Small intestine (tissue), 7 donors: ENCODE results near the gene PCK1. TPM values are rescaled to one million over a fixed set of nuclear protein-coding genes. Genes with fewer than 3 reads are reported as not detected.

Experiments
- DNase-seq, 2 donors: peaks; one replicate each; pipeline versions ENCODE4 v3.0.0 to v3.0.0-alpha.2; 2013
- FAIRE-seq: peaks from 2 replicates; lab custom pipeline; 2012; peaks lifted over from hg19 to GRCh38; lab: Jason Lieb, UNC
- H3K27ac ChIP-seq, 3 donors: one replicate each; pipeline ENCODE4 v1.5.1; 2013; ENCODE audit warnings: low read length in 2 of 3, mild to moderate bottlenecking in 2 of 3, control low read depth in 1 of 3, inconsistent platforms in 1 of 3, low read depth in 1 of 3, moderate library complexity in 1 of 3
- H3K27me3 ChIP-seq, 3 donors: one replicate each; pipeline ENCODE4 v1.6.1; 2013; ENCODE audit warnings: low read length in 3 of 3, inconsistent platforms in 1 of 3; ENCODE audit not compliant: control insufficient read depth in 3 of 3, insufficient read depth in 3 of 3
- H3K36me3 ChIP-seq, 3 donors: one replicate each; pipeline ENCODE4 v1.6.1; 2013; ENCODE audit warnings: low read length in 3 of 3, inconsistent platforms in 1 of 3, low read depth in 1 of 3, mild to moderate bottlenecking in 1 of 3, moderate library complexity in 1 of 3; ENCODE audit not compliant: control insufficient read depth in 3 of 3, insufficient read depth in 2 of 3
- H3K4me1 ChIP-seq, 3 donors: one replicate each; pipeline ENCODE4 v1.6.1; 2013; ENCODE audit warnings: low read length in 2 of 3, inconsistent platforms in 1 of 3, low read depth in 1 of 3, mild to moderate bottlenecking in 1 of 3, moderate library complexity in 1 of 3; ENCODE audit not compliant: control insufficient read depth in 3 of 3, insufficient read depth in 2 of 3
- H3K4me3 ChIP-seq, 3 donors: one replicate each; pipeline ENCODE4 v1.5.1; 2013; ENCODE audit warnings: low read length in 3 of 3, control low read depth in 1 of 3, inconsistent platforms in 1 of 3, low read depth in 1 of 3, mild to moderate bottlenecking in 1 of 3, moderate library complexity in 1 of 3
- H3K9me3 ChIP-seq, 2 donors: one replicate each; pipeline ENCODE4 v1.6.1; 2013; ENCODE audit warnings: low read depth in 1 of 2, low read length in 1 of 2; ENCODE audit not compliant: control insufficient read depth in 2 of 2, insufficient read depth in 1 of 2
- WGBS, 3 donors: extraction: QIAGEN DNeasy Blood & Tissue Kit; methylation state at CpG; one replicate each; pipeline ENCODE4 v1.1.7; 2013; 5-methylcytosine and 5-hydroxymethylcytosine counted together
- polyA plus RNA-seq, 4 donors: library from polyadenylated mRNA; stranded (reverse) in 3 of 4; unstranded in 1 of 4; fragments of 200-250 nt in 3 of 4; fragments of 120-200 nt in 1 of 4; gene quantifications; one replicate each; pipeline versions ENCODE4 v1.2.1 to v1.2.3, GENCODE V29; 2013
- donor health status: healthy with polysubstance abuse.
- donor health status: control.
- donor health status: control.
- donor health status: Bipolar disorder and iron deficiency.
- donor health status: healthy.

The PCK1 gene
- polyA plus RNA-seq, 4 donors, result 5.5 to 439 (median 97.2) TPM

DNA sequence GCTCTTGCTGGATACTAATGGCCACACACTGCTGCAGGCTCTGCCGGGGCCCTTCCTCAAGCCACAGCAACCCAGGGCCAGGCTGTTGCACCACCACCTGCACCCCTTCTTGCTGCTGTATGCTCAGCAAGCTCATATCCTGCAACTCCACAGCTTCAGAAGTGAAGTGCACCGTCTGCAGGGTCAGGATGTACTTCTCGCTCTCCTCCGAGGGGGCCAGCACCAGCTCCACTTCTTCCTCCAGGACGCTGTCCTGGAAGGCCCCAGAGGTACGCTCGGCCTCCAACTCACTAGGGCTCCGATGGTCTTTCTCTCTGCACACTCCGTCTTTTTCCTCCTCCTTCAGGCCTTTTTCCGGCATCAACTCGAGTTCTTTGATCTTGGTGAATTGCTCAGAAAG, 37.1 kb upstream of the PCK1 start:
- H3K9me3 ChIP-seq, result no peaks in the 10 kb centered on the region
- peaks cover 0 to 2% (median 0%) of the 10 kb centered on the region in 3 donors for H3K27me3 ChIP-seq
- H3K4me3 ChIP-seq, result no peak overlapping the region
- peaks cover 0 to 2% (median 0%) of the 10 kb centered on the region in 3 donors for H3K4me1 ChIP-seq
- FAIRE-seq (no peak), DNase-seq (no peak)
- WGBS, 3 donors, result 92 to 95% (median 93%) methylated on average over 11 of the region's 11 CpGs
- no peak overlapping the region for H3K27ac ChIP-seq
- H3K36me3 ChIP-seq, result no peaks in the 10 kb centered on the region

DNA sequence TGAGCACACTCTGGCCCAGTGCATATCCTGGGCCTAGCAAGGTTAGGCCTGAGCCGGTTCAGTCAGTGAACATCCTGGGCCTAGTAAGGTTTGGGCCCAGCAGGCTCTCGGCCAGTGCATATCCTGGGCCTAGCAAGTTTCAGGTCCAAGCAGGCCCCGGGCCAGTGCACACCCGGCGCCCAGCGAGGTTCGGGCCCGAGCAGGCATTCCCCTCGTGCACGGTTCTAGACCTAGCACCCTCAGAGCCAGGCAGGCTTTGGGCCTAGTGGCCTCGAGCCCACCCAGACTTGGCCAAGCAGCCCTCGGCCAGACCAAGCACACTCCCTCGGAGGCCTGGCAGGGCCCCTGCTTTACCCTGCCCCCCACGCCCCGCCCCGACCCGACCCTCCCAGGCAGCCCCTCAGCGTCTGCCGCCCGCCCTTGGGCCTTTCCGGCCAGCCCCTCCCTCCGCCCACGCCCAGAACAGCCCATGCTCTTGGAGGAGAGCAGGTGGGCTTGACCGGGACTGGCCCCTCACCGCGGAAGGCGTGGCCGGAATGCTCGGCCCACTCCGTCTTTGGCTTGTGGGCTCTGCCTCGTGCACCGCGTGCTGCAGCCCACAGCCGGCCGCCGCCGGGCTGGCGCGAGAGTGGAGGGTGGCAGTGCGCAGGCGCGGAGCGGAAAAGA, 36.3 kb upstream of the PCK1 start, which contains the start of gene CTCFL:
Gene CTCFL, minus strand, starts transcription at position 630 of the 666 bp plus-strand sequence. CDS start 935 bp downstream, outside the sequence.
- H3K4me3 ChIP-seq, result no peak within 1 kb of the TSS
- 92 to 95% (median 94%) methylated on average over 42 to 43 of the region's 43 CpGs for WGBS, 3 donors
- no peaks in the 10 kb centered on the region for H3K9me3 ChIP-seq
- H3K27me3 ChIP-seq, result peaks cover 0 to 2% (median 0%) of the 10 kb centered on the region in 3 donors
- no peak for FAIRE-seq
- DNase-seq, result no peak
- H3K36me3 ChIP-seq, result no peaks in the 10 kb centered on the region
- H3K27ac ChIP-seq, result no peak within 1 kb of the TSS
- peaks cover 0 to 2% (median 0%) of the 10 kb centered on the region in 3 donors for H3K4me1 ChIP-seq

- Histone ChIP-seq H3K27ac (no peak overlapping the region), H3K4me1 (peaks cover 0 to 2% (median 0%) of the 10 kb centered on the region in 3 donors), H3K4me3 (no peak overlapping the region), H3K9me3 (no peaks in the 10 kb centered on the region), H3K27me3 (peaks cover 0 to 2% (median 0%) of the 10 kb centered on the region in 3 donors), H3K36me3 (no peaks in the 10 kb centered on the region)
- no peak for DNase-seq
- no peak for FAIRE-seq
- 61 to 68% (median 62%) methylated on average over 7 to 10 of the region's 10 CpGs for WGBS, 3 donors
Measured at GRCh38 chr20:57525328-57526086, 35.4 kb upstream of the PCK1 start.

GRCh38 chr20:57526087-57526884, 34.6 kb upstream of the PCK1 start:
- Histone ChIP-seq H3K4me3 (no peak overlapping the region), H3K4me1 (peaks cover 0 to 2% (median 0%) of the 10 kb centered on the region in 3 donors), H3K9me3 (no peaks in the 10 kb centered on the region), H3K36me3 (no peaks in the 10 kb centered on the region), H3K27me3 (peaks cover 0 to 2% (median 0%) of the 10 kb centered on the region in 3 donors), H3K27ac (no peak overlapping the region)
- DNase-seq (no peak), FAIRE-seq (no peak)
- 74 to 75% (median 75%) methylated on average over 14 to 17 of the region's 17 CpGs for WGBS, 3 donors

GRCh38 chr20:57526885-57527460, 33.9 kb upstream of the PCK1 start:
- peaks cover 0 to 2% (median 0%) of the 10 kb centered on the region in 3 donors for H3K27me3 ChIP-seq
- peaks cover 0 to 5% (median 2%) of the 10 kb centered on the region in 3 donors for H3K4me1 ChIP-seq
- WGBS, 3 donors, result 71 to 89% (median 78%) methylated on average over 19 of the region's 19 CpGs
- no peaks in the 10 kb centered on the region for H3K36me3 ChIP-seq
- H3K9me3 ChIP-seq, result no peaks in the 10 kb centered on the region
- H3K27ac ChIP-seq, result no peak overlapping the region
- DNase-seq, result no peak
- H3K4me3 ChIP-seq, result no peak overlapping the region
- FAIRE-seq, result no peak

GRCh38 chr20:57527728-57528127, 33.2 kb upstream of the PCK1 start:
- WGBS, 3 donors, result 74 to 81% (median 75%) methylated on average over 6 of the region's 6 CpGs
- no peak for FAIRE-seq
- no peak overlapping the region for H3K27ac ChIP-seq

GRCh38 chr20:57528148-57528547, 32.8 kb upstream of the PCK1 start:
- 90 to 96% (median 92%) methylated on average over 4 of the region's 4 CpGs for WGBS, 3 donors
- no peaks in the 10 kb centered on the region for H3K9me3 ChIP-seq
- no peak for DNase-seq
- no peak overlapping the region for H3K27ac ChIP-seq
- FAIRE-seq, result no peak
- H3K27me3 ChIP-seq, result peaks cover 0 to 2% (median 0%) of the 10 kb centered on the region in 3 donors
- peaks cover 0 to 13% (median 4%) of the 10 kb centered on the region in 3 donors for H3K4me1 ChIP-seq
- H3K4me3 ChIP-seq, result no peak overlapping the region
- H3K36me3 ChIP-seq, result no peaks in the 10 kb centered on the region

More at GRCh38 chr20:57527728-57528127, 33.2 kb upstream of the PCK1 start:
- Histone ChIP-seq H3K36me3 (no peaks in the 10 kb centered on the region), H3K4me1 (peaks cover 0 to 12% (median under 1%) of the 10 kb centered on the region in 3 donors), H3K4me3 (no peak overlapping the region), H3K27me3 (peaks cover 0 to 2% (median 0%) of the 10 kb centered on the region in 3 donors), H3K9me3 (no peaks in the 10 kb centered on the region)
- DNase-seq, result no peak
